ENCODE data around the gene MTCL1.

Gene MTCL1

DNA sequence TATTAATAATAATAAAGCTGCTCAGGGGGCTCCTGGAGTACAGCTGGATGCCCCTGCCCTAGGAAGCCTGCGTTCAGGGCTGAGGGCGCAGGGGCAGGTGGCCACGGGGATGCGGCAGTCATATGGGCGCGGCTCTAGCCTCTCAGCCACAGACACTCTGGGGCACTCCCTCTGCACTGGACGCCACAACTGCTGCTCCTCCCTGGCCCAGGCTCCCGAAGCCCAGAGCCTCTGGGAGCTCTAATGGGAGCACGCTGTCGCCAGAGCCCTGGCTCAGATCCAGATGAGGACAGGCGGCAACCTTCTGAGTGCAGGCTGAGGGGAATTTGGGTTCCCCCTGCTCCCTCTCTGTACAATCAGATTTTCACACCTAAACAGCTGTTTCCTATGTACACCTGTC lies 93.6 kb downstream of the MTCL1 start:
- no peak for DNase-seq (ENCODE audit: low spot score)
- in situ Hi-C loops (cut with MboI; ENCODE audit: low sequenced_read_pairs, unreplicated experiment), result no loop called here
- TF ChIP-seq CTCF (IDR thresholded peaks at IDR 0.05; ENCODE audit: borderline replicate concordance, control extremely low read depth, extremely low read depth, insufficient read depth, missing control alignments), result no peak

DNA sequence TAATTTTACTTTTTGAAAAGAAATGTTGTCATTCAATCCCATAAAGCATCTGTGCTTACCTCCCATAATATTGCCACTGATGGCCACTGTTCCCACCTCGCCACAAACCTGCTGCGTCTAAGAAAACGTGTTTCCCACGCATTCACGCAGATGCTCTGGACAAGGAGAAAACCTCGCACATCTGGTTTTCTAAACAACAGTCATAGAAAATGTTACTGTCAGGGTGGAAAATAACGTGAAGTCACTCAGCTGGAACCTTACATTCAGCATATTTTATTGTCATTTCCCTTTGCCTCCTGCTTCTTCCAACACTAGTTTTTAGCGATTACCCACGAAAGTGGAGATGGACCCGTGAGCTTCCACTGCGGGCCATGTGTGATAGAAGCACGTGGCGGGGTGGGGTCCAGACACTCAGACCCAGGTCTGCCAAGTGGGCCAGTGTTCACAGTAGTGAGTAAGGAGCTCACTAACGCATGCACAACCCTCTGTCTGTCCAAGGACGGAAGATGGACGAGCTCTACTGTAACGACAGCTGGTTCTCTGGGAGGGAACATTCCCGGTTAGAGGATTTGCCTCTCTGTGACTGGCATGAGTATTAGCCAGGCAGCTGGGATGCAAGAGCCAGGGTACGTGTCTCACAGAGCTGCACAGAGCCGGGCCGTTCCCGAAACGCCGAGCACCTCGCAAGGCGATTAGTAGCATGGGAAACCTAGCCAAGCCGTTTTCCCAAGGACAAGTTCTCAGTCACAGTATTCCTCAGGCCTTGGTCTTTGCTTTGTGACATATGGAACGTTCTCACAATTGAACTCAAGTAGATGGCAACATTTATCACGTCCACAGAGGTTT lies 94.5 kb downstream of the MTCL1 start:
- in situ Hi-C loops (cut with MboI; ENCODE audit: low sequenced_read_pairs, unreplicated experiment), result no loop called here
- no peak for DNase-seq (ENCODE audit: low spot score)
- TF ChIP-seq CTCF (IDR thresholded peaks at IDR 0.05; ENCODE audit: borderline replicate concordance, control extremely low read depth, extremely low read depth, insufficient read depth, missing control alignments), result no peak

DNA sequence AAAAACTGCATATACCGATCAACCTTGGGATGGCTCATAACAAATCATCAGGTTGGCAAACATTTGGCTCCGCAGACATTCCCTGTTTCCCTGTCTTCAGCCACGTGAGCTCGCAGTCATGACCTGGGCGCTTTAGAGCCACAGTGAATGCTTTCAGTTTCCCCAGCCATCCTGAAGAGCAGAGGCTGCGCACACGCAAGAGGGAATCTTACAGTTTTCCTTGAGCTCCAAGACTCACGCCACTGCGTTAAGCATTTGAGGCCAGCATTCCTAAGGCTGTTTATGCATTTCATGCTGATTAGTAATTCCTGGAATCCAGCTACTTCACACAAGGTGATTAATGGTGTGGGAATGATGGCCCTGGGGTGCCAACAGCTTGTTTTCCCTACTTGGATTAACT lies 95.1 kb downstream of the MTCL1 start:
- in situ Hi-C loops (cut with MboI; ENCODE audit: low sequenced_read_pairs, unreplicated experiment), result no loop called here
- no peak for DNase-seq (ENCODE audit: low spot score)
- TF ChIP-seq CTCF (IDR thresholded peaks at IDR 0.05; ENCODE audit: borderline replicate concordance, control extremely low read depth, extremely low read depth, insufficient read depth, missing control alignments), result no peak

GRCh38 chr18:8800876-8801262 lies 95.5 kb downstream of the MTCL1 start:
- DNase-seq (ENCODE audit: low spot score), result no peak
- in situ Hi-C loops (cut with MboI; ENCODE audit: low sequenced_read_pairs, unreplicated experiment), result no loop called here
- TF ChIP-seq CTCF (IDR thresholded peaks at IDR 0.05; ENCODE audit: borderline replicate concordance, control extremely low read depth, extremely low read depth, insufficient read depth, missing control alignments), result no peak

GRCh38 chr18:8801263-8801901 lies 96.0 kb downstream of the MTCL1 start:
- DNase-seq (ENCODE audit: low spot score), result no peak
- no peak for TF ChIP-seq CTCF (IDR thresholded peaks at IDR 0.05; ENCODE audit: borderline replicate concordance, control extremely low read depth, extremely low read depth, insufficient read depth, missing control alignments)
- in situ Hi-C loops (cut with MboI; ENCODE audit: low sequenced_read_pairs, unreplicated experiment), result no loop called here

GRCh38 chr18:8802017-8802672 lies 96.8 kb downstream of the MTCL1 start:
- no peak for DNase-seq (ENCODE audit: low spot score)
- in situ Hi-C loops (cut with MboI; ENCODE audit: low sequenced_read_pairs, unreplicated experiment), result no loop called here
- TF ChIP-seq CTCF (IDR thresholded peaks at IDR 0.05; ENCODE audit: borderline replicate concordance, control extremely low read depth, extremely low read depth, insufficient read depth, missing control alignments), result no peak

Data from GM13976 (cell line).